NCI-H2171 (cell line): ENCODE data around the gene ADAM15.

Source experiments
- DNase-seq: peaks from one replicate; lab custom pipeline; 2025; lab: John Stamatoyannopoulos, UW

ADAM15 gene

GRCh38 chr1:155012776-155013602 lies 38.1 kb upstream of the ADAM15 start:
- DNase-seq, result no peak

- DNase-seq, result no peak
These were observed 37.5 kb upstream of the ADAM15 start for GRCh38 chr1:155013632-155014031.

DNA sequence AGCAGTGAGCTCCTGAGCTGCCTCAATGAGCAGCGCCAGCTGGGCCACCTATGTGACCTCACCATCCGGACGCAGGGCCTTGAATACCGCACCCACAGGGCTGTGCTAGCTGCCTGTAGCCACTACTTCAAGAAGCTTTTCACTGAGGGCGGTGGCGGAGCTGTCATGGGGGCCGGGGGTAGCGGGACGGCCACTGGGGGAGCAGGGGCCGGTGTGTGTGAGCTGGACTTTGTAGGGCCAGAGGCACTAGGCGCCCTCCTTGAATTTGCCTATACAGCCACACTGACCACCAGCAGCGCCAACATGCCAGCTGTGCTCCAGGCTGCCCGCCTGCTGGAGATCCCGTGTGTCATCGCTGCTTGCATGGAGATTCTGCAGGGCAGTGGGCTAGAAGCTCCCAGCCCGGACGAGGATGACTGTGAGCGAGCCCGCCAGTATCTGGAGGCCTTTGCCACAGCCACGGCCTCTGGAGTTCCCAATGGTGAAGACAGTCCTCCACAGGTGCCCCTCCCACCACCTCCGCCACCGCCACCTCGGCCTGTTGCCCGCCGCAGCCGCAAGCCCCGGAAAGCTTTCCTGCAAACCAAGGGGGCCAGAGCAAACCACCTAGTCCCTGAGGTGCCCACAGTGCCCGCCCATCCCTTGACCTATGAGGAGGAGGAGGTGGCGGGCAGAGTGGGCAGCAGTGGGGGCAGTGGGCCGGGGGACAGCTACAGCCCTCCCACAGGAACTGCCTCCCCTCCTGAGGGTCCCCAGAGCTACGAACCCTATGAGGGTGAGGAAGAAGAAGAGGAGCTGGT lies 36.2 kb upstream of the ADAM15 start:
- no peak for DNase-seq

DNA sequence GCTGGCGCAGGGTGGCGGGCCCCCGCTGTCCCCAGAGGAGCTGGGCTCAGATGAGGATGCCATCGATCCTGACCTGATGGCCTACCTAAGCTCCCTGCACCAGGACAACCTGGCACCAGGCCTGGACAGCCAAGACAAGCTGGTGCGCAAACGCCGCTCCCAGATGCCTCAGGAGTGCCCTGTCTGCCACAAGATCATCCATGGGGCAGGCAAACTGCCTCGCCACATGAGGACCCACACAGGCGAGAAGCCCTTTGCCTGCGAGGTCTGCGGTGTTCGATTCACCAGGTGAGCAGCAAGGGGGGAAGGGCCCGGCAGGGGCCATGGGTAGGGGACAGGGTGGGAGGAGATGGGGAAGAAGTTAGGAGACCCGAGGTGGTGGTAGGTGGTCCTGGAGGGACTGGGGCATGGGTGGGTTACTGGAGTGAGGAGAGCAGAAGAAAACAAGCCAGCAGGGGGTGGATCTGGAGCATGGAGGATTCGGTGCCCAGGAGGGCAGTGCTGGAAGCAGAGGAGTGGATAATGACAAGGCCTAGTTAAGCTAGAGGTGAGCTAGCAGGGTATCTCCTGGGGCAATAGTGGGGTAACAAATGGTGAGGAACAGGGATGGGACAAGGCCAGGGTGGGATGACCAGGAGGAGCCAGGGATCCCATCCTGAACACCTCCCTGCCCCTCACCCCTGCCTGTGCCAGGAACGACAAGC lies 35.4 kb upstream of the ADAM15 start:
- DNase-seq, result no peak

DNA sequence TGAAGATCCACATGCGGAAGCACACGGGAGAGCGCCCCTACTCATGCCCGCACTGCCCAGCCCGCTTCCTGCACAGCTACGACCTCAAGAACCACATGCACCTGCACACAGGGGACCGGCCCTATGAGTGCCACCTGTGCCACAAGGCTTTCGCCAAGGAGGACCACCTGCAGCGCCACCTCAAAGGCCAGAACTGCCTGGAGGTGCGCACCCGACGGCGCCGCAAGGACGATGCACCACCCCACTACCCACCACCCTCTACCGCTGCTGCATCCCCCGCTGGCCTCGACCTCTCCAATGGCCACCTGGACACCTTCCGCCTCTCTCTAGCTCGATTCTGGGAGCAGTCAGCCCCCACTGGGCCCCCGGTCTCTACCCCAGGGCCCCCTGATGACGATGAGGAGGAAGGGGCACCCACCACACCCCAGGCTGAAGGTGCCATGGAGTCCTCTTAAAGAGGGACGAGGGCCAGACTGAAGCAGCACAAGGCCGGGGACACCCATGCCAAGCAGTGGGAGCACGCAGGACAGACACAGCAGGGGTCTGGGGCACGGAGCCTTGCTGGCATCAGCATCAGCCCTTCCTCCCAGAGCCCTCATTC lies 34.8 kb upstream of the ADAM15 start:
- DNase-seq, result no peak

DNA sequence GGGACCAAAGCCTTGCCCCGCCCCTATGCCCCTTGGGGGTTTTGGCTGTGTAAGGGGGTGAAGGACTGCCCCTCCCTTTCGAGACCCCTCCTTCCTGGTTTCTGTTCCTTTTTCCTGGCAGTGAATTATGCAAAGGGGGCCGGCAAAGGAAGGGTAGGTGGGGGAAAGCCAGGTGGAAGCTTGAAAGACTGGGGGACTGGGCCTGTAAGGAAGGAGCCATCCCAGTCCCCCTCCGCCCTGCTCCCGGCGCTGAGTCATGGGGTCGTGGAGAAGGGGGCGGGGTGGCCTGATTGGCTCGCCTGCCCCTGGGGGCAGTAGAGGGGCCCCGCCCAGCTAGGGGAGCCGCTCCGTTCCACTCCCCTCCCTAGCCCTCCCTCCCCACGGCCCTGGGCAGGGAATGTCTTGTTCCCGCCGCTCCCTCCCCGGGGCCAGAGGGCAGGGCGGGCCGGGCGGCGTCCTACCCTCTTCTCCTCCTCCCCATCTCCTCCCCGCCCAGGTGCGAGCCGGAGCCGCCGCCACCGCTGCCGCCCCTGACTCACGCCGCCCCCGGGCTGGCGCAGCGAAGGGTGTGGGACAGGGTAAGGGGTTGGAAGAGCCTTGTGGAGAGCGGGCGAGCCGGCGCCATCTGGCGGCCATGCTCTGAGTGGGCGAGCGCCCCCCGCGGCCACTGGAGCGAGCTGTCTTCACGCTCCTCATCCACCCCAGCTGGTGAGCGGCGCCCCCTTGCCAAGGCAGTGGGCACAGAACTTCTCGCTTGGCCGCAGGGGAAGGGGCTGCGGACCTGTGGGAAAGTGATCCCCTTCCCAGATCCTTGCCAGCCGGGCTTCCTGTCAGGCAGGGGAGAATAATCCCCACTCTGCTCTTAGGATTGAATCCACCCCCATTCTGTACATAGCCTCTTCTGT lies 33.8 kb upstream of the ADAM15 start:
- peak; percentile 91 for DNase-seq

DNA sequence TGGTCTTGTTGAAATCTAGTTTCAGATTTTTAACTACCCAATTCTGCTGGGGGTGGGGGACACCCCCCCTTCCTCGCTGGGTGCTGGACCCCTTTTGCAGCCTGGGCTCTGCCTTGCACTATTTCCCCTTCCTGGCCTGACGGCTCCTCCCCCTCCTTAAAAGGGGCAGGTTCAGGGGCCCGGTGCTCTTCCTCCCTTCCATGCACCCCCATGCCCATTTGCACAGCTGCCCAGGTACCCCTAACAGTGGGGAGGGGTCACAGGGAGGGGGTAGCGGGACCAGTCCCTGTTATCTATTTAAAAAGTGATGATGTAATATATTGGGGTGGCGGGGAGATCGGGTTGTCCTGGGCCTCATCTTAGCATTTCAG lies 33.2 kb upstream of the ADAM15 start:
- DNase-seq, result no peak

GRCh38 chr1:155018617-155019348 lies 32.3 kb upstream of the ADAM15 start:
- DNase-seq, result no peak

DNA sequence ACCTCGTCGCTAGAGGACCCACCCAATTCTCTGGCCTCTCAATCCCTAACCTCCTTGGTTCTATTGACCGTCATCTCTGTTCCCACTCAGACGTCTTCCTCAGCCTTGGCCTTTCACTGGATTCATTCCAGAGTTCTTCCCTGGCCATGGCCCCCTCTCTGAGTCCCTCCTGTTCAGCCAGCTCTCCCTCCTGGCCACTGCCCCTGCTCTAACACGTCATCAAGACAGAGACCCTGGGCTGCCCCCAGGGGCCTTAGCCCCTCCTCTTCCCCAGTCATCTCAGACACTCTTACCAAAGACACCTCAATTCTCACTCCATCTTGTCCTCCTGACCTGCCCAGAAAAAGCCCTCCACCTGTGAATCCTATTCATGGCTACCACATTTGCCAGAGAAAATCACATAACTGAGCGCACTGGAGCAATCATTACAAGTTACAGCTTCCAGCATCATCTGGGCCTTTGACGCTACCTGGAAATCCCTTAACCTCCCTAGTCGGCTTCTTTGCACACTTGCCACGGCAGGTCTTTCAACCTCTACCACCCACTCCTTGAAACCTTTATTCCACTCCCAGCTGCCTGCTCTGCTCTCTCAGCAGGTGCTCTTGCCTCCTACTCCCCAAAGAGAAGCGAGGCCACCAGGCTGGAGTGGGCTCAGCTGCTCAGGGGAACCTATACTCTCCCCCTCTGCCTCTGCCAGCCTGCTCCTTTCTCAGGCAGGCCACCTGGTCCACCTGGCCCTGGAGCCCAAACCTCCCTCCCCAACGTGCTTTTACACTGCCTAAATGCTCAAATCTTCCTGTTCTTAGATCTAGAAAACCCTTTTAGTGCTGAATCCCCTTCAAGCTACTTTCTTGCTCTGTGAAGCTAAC lies 31.5 kb upstream of the ADAM15 start:
- DNase-seq, result no peak

DNA sequence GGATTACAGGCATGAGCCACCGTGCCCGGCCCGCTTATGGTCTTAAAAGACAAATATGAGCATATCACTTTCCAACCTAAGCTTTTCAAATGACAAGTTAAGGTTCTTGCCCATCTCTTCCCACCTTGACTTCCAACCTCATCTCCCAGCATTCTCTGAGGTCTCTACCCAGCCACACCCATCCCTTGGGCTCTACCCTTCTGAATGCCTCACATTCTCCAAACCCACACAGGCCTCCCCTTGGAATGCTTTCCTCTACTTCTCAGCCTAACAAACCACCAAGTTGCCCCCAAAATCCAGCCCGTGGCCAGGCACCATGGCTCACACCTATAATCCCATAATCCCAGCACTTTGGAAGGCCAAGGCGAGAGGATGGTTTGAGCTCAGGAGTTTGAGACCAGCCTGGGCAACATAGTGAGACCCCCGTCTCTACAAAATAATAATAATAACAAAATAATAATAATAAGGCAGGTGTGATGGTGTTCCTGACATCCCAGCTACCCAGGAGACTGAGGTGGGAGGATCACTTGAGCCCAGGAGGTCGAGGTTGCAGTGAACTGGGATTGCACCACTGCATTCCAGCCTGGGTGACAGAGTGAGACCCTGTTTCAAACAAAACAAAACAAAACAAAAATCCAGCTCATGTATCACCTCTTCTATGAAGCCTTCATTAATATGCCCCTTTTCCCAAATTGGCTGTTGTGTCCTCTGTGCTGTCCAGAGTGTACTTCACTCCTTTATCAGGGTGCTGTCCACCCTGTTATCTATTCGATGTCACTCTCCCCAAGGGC lies 28.8 kb upstream of the ADAM15 start:
- no peak for DNase-seq

GRCh38 chr1:155022927-155023236 lies 28.2 kb upstream of the ADAM15 start:
- DNase-seq, result no peak

- no peak for DNase-seq
These were observed 27.5 kb upstream of the ADAM15 start for GRCh38 chr1:155023627-155024026.

GRCh38 chr1:155024315-155024714 lies 26.8 kb upstream of the ADAM15 start:
- no peak for DNase-seq

DNA sequence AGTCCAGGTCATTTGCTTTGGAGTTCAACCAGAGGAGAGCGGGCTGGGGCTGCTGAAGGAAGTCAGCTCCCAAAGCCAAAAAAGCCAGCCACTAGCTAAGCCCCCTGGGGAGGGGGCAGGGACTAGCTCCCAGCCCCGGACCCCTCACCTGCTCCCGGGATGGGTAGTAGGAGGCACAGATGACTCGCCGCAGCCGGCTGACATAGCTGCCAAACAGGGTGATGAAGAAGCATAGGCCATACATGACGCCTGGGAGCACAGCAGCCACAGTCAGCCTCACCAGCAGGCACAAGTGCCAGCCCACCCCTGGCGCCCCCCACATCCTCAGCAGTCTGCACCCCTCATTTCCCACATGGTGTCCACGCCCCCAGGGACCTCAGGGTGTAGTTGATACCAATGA lies 25.0 kb upstream of the ADAM15 start:
- no peak for DNase-seq

GRCh38 chr1:155026588-155026987 lies 24.5 kb upstream of the ADAM15 start:
- DNase-seq, result no peak

- DNase-seq, result no peak
These were observed 21.4 kb upstream of the ADAM15 start for GRCh38 chr1:155029513-155030242.

DNA sequence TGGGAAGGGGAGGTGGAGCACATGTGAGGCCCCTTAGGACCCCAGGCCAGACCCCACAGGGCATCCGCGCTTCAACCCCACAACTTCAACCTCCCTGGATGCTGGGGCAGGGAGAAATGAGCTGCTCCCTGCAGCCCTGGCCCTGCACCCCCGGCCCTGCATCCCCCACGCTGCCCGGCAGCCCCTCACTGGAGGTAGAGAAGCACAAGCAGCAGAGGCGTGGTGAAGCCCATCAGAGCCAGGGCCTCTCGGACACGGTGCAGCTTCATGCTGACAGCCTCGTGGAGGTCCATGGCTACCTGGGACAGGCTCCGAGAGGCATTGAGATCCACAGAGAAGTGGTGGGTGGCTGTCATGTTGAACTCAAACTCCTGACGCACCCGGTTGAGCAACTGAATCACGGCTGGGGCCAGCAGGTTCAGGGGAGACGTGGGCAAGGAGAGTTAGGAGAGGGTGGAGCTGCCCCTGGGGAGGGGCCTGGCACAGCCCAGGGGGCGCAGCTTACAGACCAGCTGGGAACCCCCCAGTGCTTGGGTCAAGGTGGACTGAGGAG lies 20.8 kb upstream of the ADAM15 start:
- no peak for DNase-seq

DNA sequence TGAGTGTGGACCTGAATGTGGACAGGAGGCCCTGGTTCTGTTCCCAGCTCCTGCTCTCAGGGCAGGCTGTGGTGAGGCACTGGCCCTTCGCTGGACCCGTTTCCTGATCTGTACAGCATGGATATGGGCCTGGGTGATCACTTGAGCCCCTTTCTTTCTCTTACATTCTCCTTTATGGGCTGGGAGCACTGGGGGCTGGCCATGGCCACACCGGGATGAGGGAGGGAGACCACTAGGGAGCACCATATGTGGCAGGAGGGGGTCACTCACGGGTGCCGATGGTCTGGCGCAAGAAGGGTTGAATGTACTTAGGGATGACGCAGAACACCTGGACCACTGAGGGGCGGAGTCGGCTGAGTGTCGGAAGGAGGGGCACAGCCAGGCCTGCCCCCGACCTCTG lies 20.2 kb upstream of the ADAM15 start:
- no peak for DNase-seq
